Ascending aorta (tissue), 2 donors: ENCODE measurements around the gene GLYR1. TPM values are rescaled to one million over a fixed set of nuclear protein-coding genes. Genes with fewer than 3 reads are reported as not detected.

Experiments
- DNase-seq, 2 donors: peaks; one replicate each; pipeline ENCODE4 v3.0.0-alpha.2; 2019; ENCODE audit warnings: low spot score in 2 of 2
- H3K27ac ChIP-seq, 2 donors: fragments of 200-600 bp; sonication (generic); one replicate each; pipeline ENCODE4 v1.5.1; 2016 to 2017; ENCODE audit warnings: mild to moderate bottlenecking in 1 of 2
- H3K27me3 ChIP-seq: fragments of 200-600 bp; sonication (generic); one replicate; pipeline ENCODE4 v1.5.1; 2017
- H3K36me3 ChIP-seq, 2 donors: fragments of 200-600 bp; sonication (generic); one replicate each; pipeline ENCODE4 v1.5.1; 2016
- H3K4me1 ChIP-seq, 2 donors: fragments of 200-600 bp; sonication (generic); one replicate each; pipeline ENCODE4 v1.5.1; 2016 to 2017; ENCODE audit warnings: mild to moderate bottlenecking in 1 of 2
- H3K4me3 ChIP-seq, 2 donors: fragments of 200-600 bp; sonication (generic); one replicate each; pipeline ENCODE4 v1.5.1; 2016 to 2017; ENCODE audit warnings: mild to moderate bottlenecking in 1 of 2
- H3K9me3 ChIP-seq, 2 donors: fragments of 200-600 bp; sonication (generic); one replicate each; pipeline ENCODE4 v1.5.1; 2016
- intact Hi-C: fragments of 100-400 bp; cut with DNase I; formaldehyde crosslinking; loops from one replicate; pipeline ENCODE4 v1.15.1; 2023
- total RNA-seq: library from RNA; depleted of rRNA; stranded (reverse); fragments of >200 nt; gene quantifications from one replicate; pipeline ENCODE4 v1.1.0, GENCODE V29; 2016
- TF ChIP-seq, protein P1 (sequence below), 3 experiments: fragments of 200-600 bp in 2 of 3; fragments of 450-650 bp in 1 of 3; sonication (generic) in 2 of 3; IDR thresholded peaks; one replicate each; pipeline ENCODE4 v1.5.1; 2016 to 2019; ENCODE audit warnings: antibody characterized with exemption in 3 of 3, mild to moderate bottlenecking in 1 of 3, moderate library complexity in 1 of 3

The GLYR1 gene
- total RNA-seq, 1 donor from 2014 or later, result 39.2 TPM

DNA sequence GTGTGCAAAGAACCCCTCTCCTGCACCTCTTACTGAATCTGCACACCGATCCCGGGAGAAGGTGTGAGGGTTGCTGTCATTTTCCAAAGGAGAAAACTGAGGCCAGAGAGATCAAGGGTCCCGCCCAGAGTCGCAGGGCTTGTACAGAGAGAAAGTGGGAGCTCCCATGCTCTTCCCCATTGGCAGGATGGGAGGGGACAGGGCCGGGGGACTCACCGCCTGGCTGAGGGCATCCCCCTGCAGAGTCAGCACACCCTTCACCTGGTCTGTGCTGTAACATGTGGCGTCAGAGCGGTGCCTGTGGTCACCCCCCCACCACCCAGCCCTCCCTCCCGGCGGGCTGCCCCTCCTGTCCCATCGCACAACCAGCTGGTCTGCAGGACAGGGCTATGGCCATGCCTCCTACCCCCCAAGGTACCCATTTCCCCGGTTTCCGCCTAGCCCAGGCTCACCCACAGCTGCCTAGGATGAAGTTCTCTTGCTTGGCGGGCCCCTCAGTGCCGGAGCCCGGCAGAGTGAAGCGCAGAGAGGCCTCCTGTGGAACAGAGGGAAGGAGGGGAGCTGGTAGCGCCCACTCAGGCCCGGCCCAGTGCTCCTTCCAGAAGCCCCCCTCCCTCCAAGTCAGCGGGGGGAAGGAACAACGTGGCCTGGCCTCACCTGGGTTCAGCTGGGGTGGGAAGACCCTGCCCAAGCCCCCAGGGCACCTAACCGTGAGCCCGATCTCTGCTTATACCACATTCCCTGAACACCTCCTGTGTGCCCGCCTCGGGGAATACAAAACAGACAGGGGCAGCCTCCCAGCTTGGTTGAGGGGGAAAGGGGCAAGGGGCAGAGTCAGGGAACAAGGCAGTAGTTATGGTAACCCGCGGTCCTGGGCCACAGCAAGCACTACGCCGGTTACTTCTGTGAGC is 45.8 kb downstream of the GLYR1 start:
- Histone ChIP-seq H3K4me3 (peak overlapping the region; percentile 74 to 78), H3K36me3 (peaks cover 20 to 34% of the 10 kb centered on the region in 2 donors), H3K27me3 (no peaks in the 10 kb centered on the region), H3K9me3 (no peaks in the 10 kb centered on the region), H3K4me1 (peaks cover 4 to 9% of the 10 kb centered on the region in 2 donors), H3K27ac (peak overlapping the region; percentile 67 to 69)
- TF ChIP-seq, protein P1, sequence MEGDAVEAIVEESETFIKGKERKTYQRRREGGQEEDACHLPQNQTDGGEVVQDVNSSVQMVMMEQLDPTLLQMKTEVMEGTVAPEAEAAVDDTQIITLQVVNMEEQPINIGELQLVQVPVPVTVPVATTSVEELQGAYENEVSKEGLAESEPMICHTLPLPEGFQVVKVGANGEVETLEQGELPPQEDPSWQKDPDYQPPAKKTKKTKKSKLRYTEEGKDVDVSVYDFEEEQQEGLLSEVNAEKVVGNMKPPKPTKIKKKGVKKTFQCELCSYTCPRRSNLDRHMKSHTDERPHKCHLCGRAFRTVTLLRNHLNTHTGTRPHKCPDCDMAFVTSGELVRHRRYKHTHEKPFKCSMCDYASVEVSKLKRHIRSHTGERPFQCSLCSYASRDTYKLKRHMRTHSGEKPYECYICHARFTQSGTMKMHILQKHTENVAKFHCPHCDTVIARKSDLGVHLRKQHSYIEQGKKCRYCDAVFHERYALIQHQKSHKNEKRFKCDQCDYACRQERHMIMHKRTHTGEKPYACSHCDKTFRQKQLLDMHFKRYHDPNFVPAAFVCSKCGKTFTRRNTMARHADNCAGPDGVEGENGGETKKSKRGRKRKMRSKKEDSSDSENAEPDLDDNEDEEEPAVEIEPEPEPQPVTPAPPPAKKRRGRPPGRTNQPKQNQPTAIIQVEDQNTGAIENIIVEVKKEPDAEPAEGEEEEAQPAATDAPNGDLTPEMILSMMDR (IDR thresholded peaks at IDR 0.05), result no peak
- intact Hi-C loops, result no loop called here
- DNase-seq, result no peak

DNA sequence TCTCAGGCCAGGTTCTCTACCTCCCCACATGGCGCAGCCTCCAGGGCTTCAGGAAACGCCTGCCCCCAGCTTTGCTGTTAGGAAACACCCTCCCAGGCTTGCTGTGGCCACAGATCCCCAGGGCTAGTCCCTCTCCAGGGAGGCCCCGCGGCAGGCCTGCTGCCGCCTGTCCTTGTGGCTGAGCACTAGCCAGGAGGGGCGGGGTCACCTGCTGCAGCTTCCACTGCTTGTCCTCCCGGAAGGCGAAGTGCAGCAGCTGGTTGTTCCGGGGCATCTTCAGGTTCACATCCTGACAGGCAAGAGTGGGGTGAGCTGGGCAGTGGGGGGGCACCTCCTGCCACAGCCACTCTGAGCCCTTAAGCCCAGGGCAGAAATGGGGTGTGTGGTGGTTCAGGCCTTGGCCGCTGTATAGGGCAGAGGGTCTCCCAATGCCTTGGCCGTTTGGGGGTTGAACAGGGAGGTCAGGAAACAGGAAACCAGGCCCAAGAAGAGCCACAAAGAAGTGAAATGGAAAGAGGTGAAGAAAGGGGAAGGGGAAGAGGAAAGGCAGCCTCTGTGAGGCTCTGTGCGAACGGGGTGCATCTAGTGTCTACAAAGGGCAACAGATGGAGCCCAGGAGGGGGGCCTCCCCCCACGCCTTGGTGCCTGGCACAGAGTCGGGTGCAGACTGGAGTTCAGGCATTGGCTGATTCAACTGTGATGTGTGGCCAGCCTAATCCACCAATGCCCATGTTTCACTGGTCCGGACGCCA is 46.6 kb downstream of the GLYR1 start:
- no peaks in the 10 kb centered on the region for H3K9me3 ChIP-seq
- peaks cover 4 to 9% of the 10 kb centered on the region in 2 donors for H3K4me1 ChIP-seq
- no peaks in the 10 kb centered on the region for H3K27me3 ChIP-seq
- no peak overlapping the region for H3K27ac ChIP-seq
- H3K36me3 ChIP-seq, result peaks cover 20 to 26% of the 10 kb centered on the region in 2 donors
- TF ChIP-seq, protein P1 (IDR thresholded peaks at IDR 0.05), result no peak
- no peak overlapping the region for H3K4me3 ChIP-seq
- intact Hi-C loops, result no loop called here
- no peak for DNase-seq

DNA sequence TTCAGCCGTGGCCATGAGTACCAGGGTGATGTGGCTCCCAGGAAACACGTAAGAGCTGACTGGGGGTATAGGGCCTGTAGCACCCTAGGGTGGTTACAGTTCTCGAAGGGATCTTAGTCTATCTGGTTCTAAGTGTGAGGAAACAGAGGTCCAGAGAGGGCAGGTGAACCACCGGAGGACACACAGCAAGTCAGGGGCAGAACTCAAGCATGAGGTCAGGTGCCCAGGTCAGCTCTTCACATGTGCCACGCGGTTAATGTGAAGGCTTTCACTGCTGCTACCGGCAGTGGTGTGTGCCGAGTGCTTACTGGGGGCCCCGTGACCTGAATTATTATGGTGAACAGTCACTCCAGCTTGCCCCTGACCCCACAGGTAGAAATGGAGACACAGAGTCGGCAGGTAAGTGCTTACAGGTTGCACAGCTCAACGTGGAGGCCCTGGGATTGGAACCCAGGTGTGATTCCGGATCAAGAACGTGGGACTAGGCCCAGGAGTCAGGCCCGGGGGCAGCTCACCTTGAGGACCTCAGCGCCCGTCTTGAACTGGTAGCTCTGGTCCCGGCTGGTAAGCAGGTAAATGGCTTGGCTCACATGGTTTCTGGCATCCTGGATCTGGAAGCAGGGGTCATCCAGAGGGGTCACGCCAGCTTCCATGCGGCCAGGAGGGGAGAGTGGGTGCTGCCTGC is 47.8 kb downstream of the GLYR1 start:
- Histone ChIP-seq H3K27me3 (no peaks in the 10 kb centered on the region), H3K27ac (no peak overlapping the region), H3K4me1 (peaks cover 4 to 9% of the 10 kb centered on the region in 2 donors), H3K4me3 (no peak overlapping the region), H3K9me3 (no peaks in the 10 kb centered on the region), H3K36me3 (peaks cover 13 to 14% of the 10 kb centered on the region in 2 donors)
- TF ChIP-seq, protein P1 (IDR thresholded peaks at IDR 0.05), result no peak
- no peak for DNase-seq
- intact Hi-C loops, result no loop called here

DNA sequence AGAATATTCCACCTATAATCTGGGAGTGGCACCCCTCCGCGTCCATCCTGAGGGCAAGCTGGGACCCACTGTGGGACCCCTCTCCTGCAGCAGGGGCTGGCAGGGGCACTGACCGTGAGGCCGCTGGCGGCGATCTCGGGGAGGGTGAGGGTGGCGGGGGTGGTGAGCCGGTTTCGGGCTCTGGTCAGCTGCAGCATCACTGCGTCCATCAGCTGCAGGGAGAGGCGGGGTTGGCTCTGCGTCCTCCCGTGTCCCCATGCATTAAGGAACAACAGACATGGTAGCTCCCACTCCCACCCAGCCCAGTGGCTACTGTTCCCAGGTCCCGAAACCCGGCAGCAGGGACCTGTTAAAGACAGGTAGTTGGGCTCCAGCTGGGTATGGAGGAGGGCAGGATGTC is 48.6 kb downstream of the GLYR1 start:
- Histone ChIP-seq H3K36me3 (peaks cover 12% of the 10 kb centered on the region in 2 donors), H3K27ac (no peak overlapping the region), H3K4me3 (no peak overlapping the region), H3K27me3 (no peaks in the 10 kb centered on the region), H3K4me1 (peaks cover 4 to 9% of the 10 kb centered on the region in 2 donors), H3K9me3 (no peaks in the 10 kb centered on the region)
- intact Hi-C loops, result no loop called here
- no peak for DNase-seq
- TF ChIP-seq, protein P1 (IDR thresholded peaks at IDR 0.05), result no peak

DNA sequence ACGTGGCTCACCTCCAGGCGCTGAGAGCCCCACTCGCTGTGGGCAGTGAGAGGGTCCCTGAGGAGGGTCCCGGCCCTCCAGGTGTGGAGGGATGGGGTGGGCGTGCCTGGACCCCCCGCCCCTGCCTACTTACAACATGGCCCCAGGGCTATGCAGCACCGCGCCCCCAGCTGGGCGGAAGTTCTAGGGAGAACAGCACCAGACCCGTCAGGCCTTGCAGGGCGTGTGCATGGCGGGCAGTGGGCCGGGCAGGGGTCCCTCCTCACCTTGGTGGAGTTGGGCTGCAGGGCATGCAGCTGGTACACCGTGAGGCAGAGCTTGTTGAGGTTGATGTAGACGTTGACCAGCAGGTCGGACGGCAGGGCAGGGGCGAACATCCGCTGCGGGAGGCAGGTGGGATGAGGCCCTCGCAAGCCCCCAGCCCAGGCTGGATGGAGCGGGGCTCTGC is 49.3 kb downstream of the GLYR1 start:
- intact Hi-C loops, result no loop called here
- Histone ChIP-seq H3K4me3 (no peak overlapping the region), H3K4me1 (peaks cover 4 to 9% of the 10 kb centered on the region in 2 donors), H3K36me3 (peaks cover 12% of the 10 kb centered on the region in 2 donors), H3K27me3 (no peaks in the 10 kb centered on the region), H3K27ac (no peak overlapping the region), H3K9me3 (no peaks in the 10 kb centered on the region)
- DNase-seq, result no peak
- TF ChIP-seq, protein P1 (IDR thresholded peaks at IDR 0.05), result no peak
